Activated naive CD4-positive, alpha-beta T cell (primary cell): Measurements from ENCODE around the gene TRRAP.
"Not testable (repeated sequence)": the region's sequence is repeated elsewhere in the genome, so short reads cannot be mapped to it uniquely, and the experiment has no call there.

Source experiments
- DNase-seq, 4 experiments: peaks; one replicate each; lab custom pipeline; 2025; lab: John Stamatoyannopoulos, UW

The TRRAP gene

GRCh38 chr7:98866765-98867164 lies 11.6 kb upstream of the TRRAP start:
- DNase-seq: no peak

DNA sequence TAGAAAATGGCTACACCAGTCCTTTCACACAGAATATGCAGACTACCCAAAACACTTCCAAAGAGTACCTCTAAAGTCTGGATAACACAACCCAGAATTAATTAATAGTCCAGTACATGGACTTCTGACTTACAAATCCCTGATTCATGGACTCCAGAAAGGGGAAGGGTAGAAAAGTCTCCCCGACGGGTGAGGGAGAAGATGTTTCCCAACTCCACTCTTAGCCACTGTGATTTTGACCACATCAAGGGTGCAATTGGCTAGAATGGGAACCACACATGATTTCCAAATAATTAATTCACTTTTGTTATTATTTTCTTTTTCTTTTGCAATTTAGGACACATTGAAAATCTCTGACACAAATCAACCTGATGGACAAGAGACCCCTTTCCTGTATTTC lies 9.9 kb upstream of the TRRAP start:
- no peak for DNase-seq

DNA sequence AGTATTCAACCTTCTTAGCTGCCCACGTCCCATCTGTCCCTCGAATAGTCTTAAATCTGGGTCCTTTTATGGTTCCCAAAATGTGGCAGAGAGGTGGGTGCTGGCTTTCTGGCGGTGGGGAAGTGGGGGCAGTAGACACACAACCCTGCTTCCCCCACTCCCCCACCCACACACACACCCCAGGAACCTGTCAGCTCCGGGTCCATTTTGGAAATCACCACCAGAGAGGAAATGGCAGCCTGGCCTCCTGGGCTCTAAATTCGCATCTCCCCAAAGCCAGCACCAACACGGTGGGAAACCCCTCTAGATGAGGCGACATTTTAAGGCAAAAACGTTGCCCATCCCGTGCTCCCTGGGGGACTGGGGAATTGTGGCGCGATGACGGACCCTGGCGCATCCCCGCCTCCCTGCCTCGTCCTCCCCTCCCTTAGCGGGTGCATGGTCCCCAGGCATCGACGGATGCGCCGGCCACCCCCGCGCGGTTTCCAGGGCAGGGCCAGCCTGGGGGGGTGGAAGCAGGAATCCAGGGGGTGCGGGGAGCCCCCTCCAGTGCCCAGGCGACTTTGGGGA lies 9.2 kb upstream of the TRRAP start:
- no peak for DNase-seq

- no peak for DNase-seq
Measured at GRCh38 chr7:98869597-98870120, 8.7 kb upstream of the TRRAP start, which contains the start of gene TMEM130. TSS of gene TMEM130 (minus strand) at chr7:98870014. CDS start at chr7:98869861, 153 bp downstream.

- peak in 3 of 4 experiments; percentile 6 to 19 (median 14) for DNase-seq
Measured at GRCh38 chr7:98870121-98870651, 8.1 kb upstream of the TRRAP start.

- no peak for DNase-seq
Measured at GRCh38 chr7:98870807-98871491, 7.4 kb upstream of the TRRAP start.

- no peak for DNase-seq
Measured at GRCh38 chr7:98872328-98872924, 5.9 kb upstream of the TRRAP start.

GRCh38 chr7:98873610-98874009 lies 4.7 kb upstream of the TRRAP start:
- not testable (repeated sequence) for DNase-seq

DNA sequence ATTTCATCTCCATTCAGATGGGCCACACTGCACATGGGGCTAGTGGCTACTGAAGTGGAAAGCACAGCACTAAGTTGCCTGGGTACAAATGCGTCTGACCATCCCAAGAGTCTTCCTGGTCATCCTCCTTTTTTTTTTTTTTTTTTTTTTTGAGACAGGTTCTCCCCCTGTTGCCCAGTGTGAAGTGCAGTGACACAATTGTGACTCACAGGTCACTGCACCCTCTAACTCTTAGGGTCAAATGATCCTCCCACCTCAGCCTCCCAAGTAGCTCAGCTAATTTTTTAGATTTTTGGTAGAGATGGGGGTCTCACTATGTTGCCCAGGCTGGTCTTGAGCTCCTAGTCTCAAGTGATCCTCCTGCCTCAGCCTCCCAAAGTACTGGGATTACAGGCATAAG lies 3.4 kb upstream of the TRRAP start:
- DNase-seq: no peak

- DNase-seq: no peak
Measured at GRCh38 chr7:98875501-98875900, 2.8 kb upstream of the TRRAP start.

- DNase-seq: no peak
Measured at GRCh38 chr7:98877146-98877545, 1.2 kb upstream of the TRRAP start.

- no peak for DNase-seq
Measured at GRCh38 chr7:98877692-98878364, 504 bp upstream of the TRRAP start.

DNA sequence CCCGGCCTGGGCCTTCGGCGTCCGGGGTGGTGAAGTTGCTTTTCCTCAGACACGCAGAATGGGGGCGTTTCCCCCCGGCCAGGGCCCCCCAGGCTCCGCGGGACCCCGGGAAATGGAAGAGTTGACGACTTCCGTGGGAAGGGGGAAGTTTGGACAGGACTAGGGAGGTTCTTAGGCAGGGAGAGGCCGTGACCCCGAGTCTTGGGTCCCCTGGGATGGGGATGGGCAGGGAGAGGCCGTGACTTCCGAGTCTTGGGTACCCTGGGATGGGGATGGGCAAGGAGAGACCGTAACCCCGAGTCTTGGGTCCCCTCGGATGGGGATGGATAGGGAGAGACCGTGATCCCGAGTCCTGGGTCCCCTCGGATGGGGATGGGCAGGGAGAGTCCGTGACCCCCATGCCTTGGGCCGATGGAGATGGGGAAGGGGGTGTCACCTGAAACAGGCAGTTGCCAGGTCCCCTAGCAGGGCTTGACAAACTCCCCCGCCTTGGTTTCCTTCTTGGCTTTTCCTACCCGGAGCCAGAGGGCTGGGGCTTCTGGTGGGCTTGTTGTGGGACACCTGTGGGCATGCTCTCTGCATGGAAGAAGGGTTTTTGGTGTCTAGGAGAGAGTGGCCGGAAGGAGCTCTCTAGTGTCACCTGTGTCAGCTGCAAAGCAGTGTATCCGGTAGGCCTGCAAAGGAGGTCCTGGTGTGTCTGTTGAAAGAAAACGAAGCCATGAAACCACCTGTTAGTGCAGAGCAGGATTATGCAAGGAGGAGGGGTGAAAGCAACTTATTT lies 1.1 kb downstream of the TRRAP start:
- peak in 3 of 4 experiments; percentile 6 to 33 (median 32) for DNase-seq

DNA sequence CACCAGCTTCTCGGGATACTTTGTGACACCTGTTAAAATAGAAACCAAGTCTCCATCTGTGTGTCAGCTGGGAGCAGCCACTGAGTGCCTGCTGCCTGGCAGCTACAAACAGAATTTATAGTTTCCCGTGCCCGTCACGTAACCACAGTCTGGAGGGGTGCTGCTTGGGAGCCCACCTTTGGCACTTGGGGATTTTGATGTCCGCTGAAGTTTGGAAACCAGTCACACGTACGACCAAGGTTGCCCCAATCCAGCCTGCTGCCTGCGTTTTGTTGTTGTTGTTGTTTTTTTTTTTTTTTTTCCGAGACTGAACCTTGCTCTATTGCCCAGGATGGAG lies 1.6 kb downstream of the TRRAP start:
- DNase-seq: no peak

DNA sequence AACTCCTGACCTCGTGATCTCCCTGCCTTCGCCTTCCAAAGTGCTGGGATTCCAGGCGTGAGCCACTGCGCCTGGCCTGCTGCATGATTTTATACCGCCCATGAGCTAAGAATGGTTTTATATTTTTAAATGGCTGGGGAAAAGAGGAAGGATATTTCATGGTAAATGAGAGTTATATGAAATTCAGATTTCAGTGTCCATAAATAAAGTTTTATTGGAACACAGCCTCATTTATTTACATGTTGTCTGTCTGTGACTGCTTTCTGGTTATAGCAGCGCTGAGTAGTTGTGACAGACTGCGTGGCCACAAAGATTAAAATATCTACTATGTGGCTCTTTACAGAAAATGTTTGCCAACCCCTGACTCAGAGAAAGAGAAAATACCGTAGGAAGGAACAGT lies 2.2 kb downstream of the TRRAP start:
- no peak for DNase-seq

- DNase-seq: no peak
Measured at GRCh38 chr7:98881561-98882315, 3.4 kb downstream of the TRRAP start.

DNA sequence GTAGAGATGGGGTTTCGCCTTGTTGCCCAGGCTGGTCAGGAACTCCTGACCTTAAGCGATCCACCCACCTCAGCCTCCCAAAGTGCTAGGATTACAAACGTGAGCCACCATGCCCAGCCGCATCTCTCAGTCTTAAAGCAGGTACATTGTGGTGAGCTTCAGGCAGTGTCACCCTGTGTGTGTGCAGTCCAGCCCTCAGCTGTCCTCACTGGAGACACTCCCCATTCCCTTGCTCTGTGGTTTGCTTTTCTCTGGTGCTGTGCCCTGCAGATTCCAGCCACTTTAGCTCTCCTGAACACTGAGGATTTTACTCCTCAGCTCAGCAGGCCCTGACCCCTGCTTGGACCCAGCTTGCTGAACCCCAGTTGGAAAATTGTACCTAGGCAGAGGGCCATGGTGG lies 6.1 kb downstream of the TRRAP start:
- no peak for DNase-seq

- no peak for DNase-seq
Measured at GRCh38 chr7:98887038-98887437, 8.7 kb downstream of the TRRAP start.

DNA sequence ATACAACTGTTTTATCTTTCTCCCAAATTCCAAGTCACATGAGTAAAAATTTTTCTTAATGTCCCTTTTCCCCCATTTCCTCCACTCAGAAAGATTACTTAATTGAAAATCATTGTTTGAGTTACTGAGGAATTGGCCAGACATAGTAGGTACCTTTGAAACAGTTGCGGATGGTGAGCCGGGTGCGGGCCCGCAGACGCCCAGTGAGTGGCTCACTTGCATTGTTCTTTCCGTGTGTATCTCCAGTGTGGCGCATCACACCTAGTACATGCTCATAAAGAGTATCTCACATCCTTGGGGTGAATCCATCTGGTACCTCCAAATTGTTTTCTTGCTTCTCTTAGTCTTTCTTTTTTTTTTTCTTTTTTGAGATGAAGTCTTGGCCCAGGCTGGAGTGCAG lies 14.3 kb downstream of the TRRAP start:
- no peak for DNase-seq

- no peak for DNase-seq
Measured at GRCh38 chr7:98899816-98900215, 21.5 kb downstream of the TRRAP start.

- no peak for DNase-seq
Measured at GRCh38 chr7:98900815-98901214, 22.5 kb downstream of the TRRAP start.
